SK-N-SH treated with all-trans-retinoic acid at 6 μM for 48 hours (cell line): ENCODE results near the gene GIPC3.

Experiments
- ATAC-seq: fragments of 200-7000 bp; cut with Tn5 transposase; 3 replicates; pipeline ENCODE4 v1.9.1; 2020; ENCODE audit warnings: mild to moderate bottlenecking, moderate library complexity
- ARNTL ChIP-seq: fragments of 450-650 bp; formaldehyde crosslinking; IDR thresholded peaks from 2 replicates; pipeline ENCODE4 v1.5.0; 2020; ENCODE audit warnings: low read depth, mild to moderate bottlenecking, moderate library complexity, borderline replicate concordance
- BACH2 ChIP-seq: fragments of 250-450 bp; sonication (Bioruptor Pico); IDR thresholded peaks from 2 replicates; pipeline ENCODE4 v1.9.0; 2021; ENCODE audit warnings: mild to moderate bottlenecking, borderline replicate concordance
- CREB5 ChIP-seq: fragments of 250-450 bp; sonication (Bioruptor Pico); IDR thresholded peaks from 2 replicates; pipeline ENCODE4 v1.5.1; 2020; ENCODE audit warnings: low read depth, mild to moderate bottlenecking, moderate library complexity
- CSDC2 ChIP-seq: fragments of 250-450 bp; sonication (Bioruptor Pico); IDR thresholded peaks from 2 replicates; pipeline ENCODE4 v1.5.0; 2020; ENCODE audit warnings: mild to moderate bottlenecking, moderate library complexity
- CSRNP3 ChIP-seq: fragments of 250-450 bp; sonication (Bioruptor Pico); IDR thresholded peaks from 2 replicates; pipeline ENCODE4 v1.5.1; 2021; ENCODE audit warnings: mild to moderate bottlenecking, moderate library complexity
- ESRRG ChIP-seq: fragments of 250-450 bp; sonication (Bioruptor Pico); IDR thresholded peaks from 2 replicates; pipeline ENCODE4 v1.6.1; 2021; ENCODE audit warnings: mild to moderate bottlenecking
- GLIS3 ChIP-seq: fragments of 250-450 bp; sonication (Bioruptor Pico); IDR thresholded peaks from 2 replicates; pipeline ENCODE4 v1.5.0; 2020; ENCODE audit warnings: mild to moderate bottlenecking, moderate library complexity
- ISL1 ChIP-seq: fragments of 250-450 bp; sonication (Bioruptor Pico); IDR thresholded peaks from 2 replicates; pipeline ENCODE4 v2.1.2; 2022; ENCODE audit warnings: mild to moderate bottlenecking, moderate library complexity
- PATZ1 ChIP-seq: fragments of 250-450 bp; sonication (Bioruptor Pico); IDR thresholded peaks from 2 replicates; pipeline ENCODE4 v1.8.0; 2020; ENCODE audit warnings: mild to moderate bottlenecking, moderate library complexity, borderline replicate concordance
- POU6F1 ChIP-seq: fragments of 250-450 bp; sonication (Bioruptor Pico); IDR thresholded peaks from 2 replicates; pipeline ENCODE4 v1.8.0; 2021; ENCODE audit warnings: low read depth, mild to moderate bottlenecking, moderate library complexity, borderline replicate concordance
- PPARA ChIP-seq: fragments of 250-450 bp; sonication (Bioruptor Pico); IDR thresholded peaks from 2 replicates; pipeline ENCODE4 v1.5.0; 2020; ENCODE audit warnings: mild to moderate bottlenecking, borderline replicate concordance
- RARB ChIP-seq: fragments of 250-450 bp; sonication (Bioruptor Pico); IDR thresholded peaks from 2 replicates; pipeline ENCODE4 v1.8.0; 2021; ENCODE audit warnings: mild to moderate bottlenecking, moderate library complexity
- SNAI2 ChIP-seq: fragments of 250-450 bp; sonication (Bioruptor Pico); IDR thresholded peaks from 2 replicates; pipeline ENCODE4 v1.5.0; 2020; ENCODE audit warnings: mild to moderate bottlenecking, moderate library complexity
- TCF4 ChIP-seq: fragments of 250-450 bp; sonication (Bioruptor Pico); IDR thresholded peaks from 2 replicates; pipeline ENCODE4 v1.8.0; 2021; ENCODE audit warnings: mild to moderate bottlenecking, moderate library complexity, borderline replicate concordance
- TSHZ2 ChIP-seq: fragments of 250-450 bp; sonication (Bioruptor Pico); IDR thresholded peaks from 2 replicates; pipeline ENCODE4 v1.5.0; 2020; ENCODE audit warnings: mild to moderate bottlenecking, moderate library complexity
- ZC3H10 ChIP-seq: fragments of 250-450 bp; sonication (Bioruptor Pico); IDR thresholded peaks from 2 replicates; pipeline ENCODE4 v1.5.1; 2021; ENCODE audit warnings: mild to moderate bottlenecking, moderate library complexity
- ZFP3 ChIP-seq: fragments of 250-450 bp; sonication (Bioruptor Pico); IDR thresholded peaks from 2 replicates; pipeline ENCODE4 v1.5.0; 2020; ENCODE audit warnings: mild to moderate bottlenecking, moderate library complexity
- ZFP30 ChIP-seq: fragments of 450-650 bp; formaldehyde crosslinking; IDR thresholded peaks from 2 replicates; pipeline ENCODE4 v1.5.0; 2022; ENCODE audit warnings: mild to moderate bottlenecking, moderate library complexity
- ZNF565 ChIP-seq: fragments of 450-650 bp; formaldehyde crosslinking; conservative IDR thresholded peaks from 2 replicates; pipeline ENCODE4 v1.5.0; 2020; ENCODE audit warnings: low read depth, mild to moderate bottlenecking, moderate library complexity
- ZNF70 ChIP-seq: fragments of 450-650 bp; formaldehyde crosslinking; IDR thresholded peaks from 2 replicates; pipeline ENCODE4 v1.5.0; 2020; ENCODE audit warnings: mild to moderate bottlenecking, moderate library complexity
- ZNF8 ChIP-seq: fragments of 450-650 bp; formaldehyde crosslinking; IDR thresholded peaks from 2 replicates; pipeline ENCODE4 v1.5.0; 2020; ENCODE audit warnings: mild to moderate bottlenecking, moderate library complexity

Gene GIPC3

GRCh38 chr19:3623716-3624115, 38.4 kb downstream of the GIPC3 start:
- ATAC-seq = no peak
- TF ChIP-seq PPARA (CRISPR knock-in tag) = no peak

- TF ChIP-seq ISL1 (CRISPR knock-in tag) (no peak), CREB5 (CRISPR knock-in tag) (no peak), ZNF565 (CRISPR knock-in tag) (no peak), POU6F1 (CRISPR knock-in tag) (no peak), TCF4 (CRISPR knock-in tag) (no peak), ZFP3 (no peak), GLIS3 (no peak), ARNTL (CRISPR knock-in tag) (no peak), CSRNP3 (no peak), PATZ1 (CRISPR knock-in tag) (no peak), ZFP30 (CRISPR knock-in tag) (no peak), BACH2 (CRISPR knock-in tag) (no peak), PPARA (CRISPR knock-in tag) (no peak), SNAI2 (CRISPR knock-in tag) (no peak), TSHZ2 (CRISPR knock-in tag) (no peak), ESRRG (no peak), RARB (CRISPR knock-in tag) (no peak), ZNF70 (no peak), CSDC2 (CRISPR knock-in tag) (no peak), ZNF8 (CRISPR knock-in tag) (no peak)
- ATAC-seq = peak; percentile 22
Observed at GRCh38 chr19:3625996-3626472, 40.8 kb downstream of the GIPC3 start.

DNA sequence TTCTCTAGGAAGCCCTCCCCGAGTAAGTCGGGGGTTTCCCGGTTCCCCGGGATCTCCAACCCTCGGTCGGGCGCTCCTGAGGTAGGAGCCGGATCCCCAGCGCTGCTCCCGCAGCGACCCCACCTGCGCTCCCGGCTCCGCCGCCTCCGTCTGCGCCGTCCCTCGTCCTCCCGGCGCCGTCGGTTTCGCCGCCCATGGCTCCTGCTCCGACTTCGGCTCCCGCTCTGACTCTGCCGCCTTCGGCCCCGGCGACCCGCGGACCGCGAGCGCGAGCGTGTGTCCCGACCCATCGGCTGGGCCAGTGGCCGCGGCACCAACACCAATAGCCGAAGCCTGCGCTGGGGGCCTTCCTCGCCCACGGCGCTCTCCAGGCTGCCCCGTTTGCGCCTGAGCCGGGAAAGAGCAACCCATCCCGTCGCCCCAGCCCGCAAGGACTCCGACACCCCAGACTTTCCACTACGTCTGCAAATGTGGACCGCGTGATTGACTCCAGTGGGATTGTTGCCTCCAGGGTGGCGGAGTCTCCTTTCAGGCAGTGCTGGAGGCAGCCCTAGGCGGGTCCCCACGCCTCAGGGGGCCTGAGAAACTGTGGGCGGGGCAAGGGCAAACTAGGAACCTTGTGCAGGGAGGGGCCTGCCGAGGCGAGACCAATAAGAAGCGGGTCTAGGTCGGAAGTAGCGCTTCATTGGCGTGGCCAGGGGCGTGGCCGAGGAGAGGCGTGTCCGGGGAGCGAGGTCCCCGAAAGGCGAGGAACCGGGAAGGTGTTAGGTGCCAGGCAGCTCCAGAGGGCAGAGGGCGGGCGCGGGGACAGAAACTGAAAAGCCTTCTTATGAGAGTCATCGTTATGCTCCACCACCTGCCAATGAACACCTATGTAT, 41.4 kb downstream of the GIPC3 start, which contains the start of gene CACTIN:
CACTIN (minus strand) TSS at position 318 of the 878 bp plus-strand sequence; CDS start at position 290, 28 bp downstream.
- TF ChIP-seq ZC3H10 (CRISPR knock-in tag) (no peak), ZFP30 (CRISPR knock-in tag) (0 out of 2 replicates have a peak, but pooled peaks have one; percentile 5), CSRNP3 (0 out of 2 replicates have a peak, but pooled peaks have one; percentile 41)
- ATAC-seq = peak; percentile 97
